HG03558 (cell line): ENCODE data around the gene LRRC55.
"Not testable (repeated sequence)": the region's sequence is repeated elsewhere in the genome, so short reads cannot be mapped to it uniquely, and the experiment has no call there.

Source experiments
- ATAC-seq: cut with Tn5 transposase; IDR thresholded peaks from one replicate; pipeline ENCODE4 v1.9.1; 2021; ENCODE audit warnings: moderate number of reproducible peaks; ENCODE audit not compliant: unreplicated experiment; ENCODE audit errors: extremely low read depth

LRRC55 gene

GRCh38 chr11:57158599-57158998 lies 23.2 kb upstream of the LRRC55 start:
- no peak for ATAC-seq

GRCh38 chr11:57160665-57161064 lies 21.1 kb upstream of the LRRC55 start:
- ATAC-seq, result no peak

GRCh38 chr11:57161351-57161750 lies 20.4 kb upstream of the LRRC55 start:
- no peak for ATAC-seq

GRCh38 chr11:57162179-57162898 lies 19.4 kb upstream of the LRRC55 start:
- no peak for ATAC-seq

- no peak for ATAC-seq
Measured at GRCh38 chr11:57163160-57163868, 18.4 kb upstream of the LRRC55 start.

GRCh38 chr11:57164317-57164716 lies 17.4 kb upstream of the LRRC55 start:
- ATAC-seq, result no peak

- no peak for ATAC-seq
Measured at GRCh38 chr11:57167125-57167846, 14.5 kb upstream of the LRRC55 start.

GRCh38 chr11:57169732-57170313 lies 11.9 kb upstream of the LRRC55 start:
- not testable (repeated sequence) for ATAC-seq

- ATAC-seq, result no peak
Measured at GRCh38 chr11:57172031-57172430, 9.7 kb upstream of the LRRC55 start.

- no peak for ATAC-seq
Measured at GRCh38 chr11:57174656-57175055, 7.1 kb upstream of the LRRC55 start.

GRCh38 chr11:57175478-57175877 lies 6.3 kb upstream of the LRRC55 start:
- ATAC-seq, result no peak

- no peak for ATAC-seq
Measured at GRCh38 chr11:57178334-57178733, 3.4 kb upstream of the LRRC55 start.

- ATAC-seq, result no peak
Measured at GRCh38 chr11:57179681-57180080, 2.1 kb upstream of the LRRC55 start.

GRCh38 chr11:57180081-57180561 lies 1.6 kb upstream of the LRRC55 start:
- ATAC-seq, result no peak

GRCh38 chr11:57180964-57181363 lies 789 bp upstream of the LRRC55 start:
- no peak for ATAC-seq

- ATAC-seq, result no peak
Measured at GRCh38 chr11:57182896-57183295, 1.1 kb downstream of the LRRC55 start.

GRCh38 chr11:57190548-57190947 lies 8.8 kb downstream of the LRRC55 start:
- ATAC-seq, result no peak

GRCh38 chr11:57191311-57192219 lies 9.8 kb downstream of the LRRC55 start:
- ATAC-seq, result no peak

GRCh38 chr11:57192316-57192715 lies 10.6 kb downstream of the LRRC55 start:
- ATAC-seq, result no peak

GRCh38 chr11:57196596-57196995 lies 14.8 kb downstream of the LRRC55 start:
- no peak for ATAC-seq
